Astrocyte (in vitro differentiated cells and primary cell): ENCODE results near the gene KRT82. TPM values are rescaled to one million over a fixed set of nuclear protein-coding genes. Genes with fewer than 3 reads are reported as not detected.

Experiments
- DNase-seq: peaks from one replicate; pipeline ENCODE4 v3.0.0-alpha.2; 2010; ENCODE audit warnings: low read depth
- FAIRE-seq: peaks from 2 replicates; lab custom pipeline; 2011; peaks lifted over from hg19 to GRCh38; lab: Jason Lieb, UNC
- H2AFZ ChIP-seq: 2 replicates; pipeline ENCODE4 v1.6.0; 2012; ENCODE audit warnings: low read depth, low read length, inconsistent platforms
- H3K27ac ChIP-seq: 2 replicates; pipeline ENCODE4 v1.5.1; 2011; ENCODE audit warnings: low read depth, low read length, inconsistent platforms
- H3K27me3 ChIP-seq: 2 replicates; pipeline ENCODE4 v1.6.0; 2011; ENCODE audit warnings: low read length, inconsistent platforms; ENCODE audit not compliant: insufficient read depth
- H3K36me3 ChIP-seq: 2 replicates; pipeline ENCODE4 v1.5.1; 2011; ENCODE audit warnings: low read length, inconsistent platforms; ENCODE audit not compliant: insufficient read depth
- H3K4me1 ChIP-seq: 2 replicates; pipeline ENCODE4 v1.5.1; 2011; ENCODE audit warnings: low read length, inconsistent platforms; ENCODE audit not compliant: insufficient read depth
- H3K4me2 ChIP-seq: 2 replicates; pipeline ENCODE4 v1.6.0; 2012; ENCODE audit warnings: low read length, inconsistent platforms
- H3K4me3 ChIP-seq: 2 replicates; pipeline ENCODE4 v1.5.1; 2011; ENCODE audit warnings: low read depth, mild to moderate bottlenecking, low read length, inconsistent platforms; ENCODE audit not compliant: insufficient read depth
- H3K79me2 ChIP-seq: 2 replicates; pipeline ENCODE4 v1.6.0; 2012; ENCODE audit warnings: mild to moderate bottlenecking, low read length, inconsistent platforms; ENCODE audit not compliant: insufficient read depth
- H3K9ac ChIP-seq: 2 replicates; pipeline ENCODE4 v1.6.0; 2012; ENCODE audit warnings: mild to moderate bottlenecking, low read length, inconsistent platforms
- H3K9me3 ChIP-seq: 2 replicates; pipeline ENCODE4 v1.5.1; 2012; ENCODE audit warnings: low read depth, mild to moderate bottlenecking, low read length, inconsistent platforms; ENCODE audit not compliant: insufficient read depth
- H4K20me1 ChIP-seq: 2 replicates; pipeline ENCODE4 v1.6.0; 2012; ENCODE audit warnings: low read length, inconsistent platforms; ENCODE audit not compliant: insufficient read depth
- H3K27ac Mint-ChIP-seq: one replicate; pipeline ENCODE4 v1.8.0; 2021; ENCODE audit warnings: mild to moderate bottlenecking, mixed read lengths; ENCODE audit not compliant: unreplicated experiment
- H3K27me3 Mint-ChIP-seq: one replicate; pipeline ENCODE4 v1.8.0; 2021; ENCODE audit warnings: low read depth, mixed read lengths; ENCODE audit not compliant: unreplicated experiment
- H3K36me3 Mint-ChIP-seq: one replicate; pipeline ENCODE4 v1.8.0; 2021; ENCODE audit warnings: low read depth, mixed read lengths; ENCODE audit not compliant: unreplicated experiment
- H3K4me1 Mint-ChIP-seq: one replicate; pipeline ENCODE4 v1.8.0; 2021; ENCODE audit warnings: low read depth, mixed read lengths; ENCODE audit not compliant: unreplicated experiment
- H3K4me3 Mint-ChIP-seq: one replicate; pipeline ENCODE4 v1.8.0; 2021; ENCODE audit warnings: mild to moderate bottlenecking, moderate library complexity, mixed read lengths; ENCODE audit not compliant: unreplicated experiment
- H3K9me3 Mint-ChIP-seq: one replicate; pipeline ENCODE4 v1.8.0; 2021; ENCODE audit warnings: mild to moderate bottlenecking, mixed read lengths; ENCODE audit not compliant: unreplicated experiment
- EZH2 ChIP-seq: IDR thresholded peaks from 2 replicates; pipeline ENCODE4 v1.6.1; 2012; ENCODE audit warnings: mild to moderate bottlenecking, low read length, inconsistent platforms; ENCODE audit not compliant: insufficient read depth
- total RNA-seq: library from RNA; stranded (reverse); gene quantifications from 2 replicates; pipeline ENCODE4 v1.2.1, GENCODE V29; 2021
- TF ChIP-seq, protein P1 (sequence below): IDR thresholded peaks from 2 replicates; pipeline ENCODE4 v1.5.1; 2011; ENCODE audit warnings: low read depth, mild to moderate bottlenecking, inconsistent platforms, low read length, moderate library complexity; ENCODE audit not compliant: insufficient read depth

The KRT82 gene
- total RNA-seq, 1 donor from 2014 or later: not detected

DNA sequence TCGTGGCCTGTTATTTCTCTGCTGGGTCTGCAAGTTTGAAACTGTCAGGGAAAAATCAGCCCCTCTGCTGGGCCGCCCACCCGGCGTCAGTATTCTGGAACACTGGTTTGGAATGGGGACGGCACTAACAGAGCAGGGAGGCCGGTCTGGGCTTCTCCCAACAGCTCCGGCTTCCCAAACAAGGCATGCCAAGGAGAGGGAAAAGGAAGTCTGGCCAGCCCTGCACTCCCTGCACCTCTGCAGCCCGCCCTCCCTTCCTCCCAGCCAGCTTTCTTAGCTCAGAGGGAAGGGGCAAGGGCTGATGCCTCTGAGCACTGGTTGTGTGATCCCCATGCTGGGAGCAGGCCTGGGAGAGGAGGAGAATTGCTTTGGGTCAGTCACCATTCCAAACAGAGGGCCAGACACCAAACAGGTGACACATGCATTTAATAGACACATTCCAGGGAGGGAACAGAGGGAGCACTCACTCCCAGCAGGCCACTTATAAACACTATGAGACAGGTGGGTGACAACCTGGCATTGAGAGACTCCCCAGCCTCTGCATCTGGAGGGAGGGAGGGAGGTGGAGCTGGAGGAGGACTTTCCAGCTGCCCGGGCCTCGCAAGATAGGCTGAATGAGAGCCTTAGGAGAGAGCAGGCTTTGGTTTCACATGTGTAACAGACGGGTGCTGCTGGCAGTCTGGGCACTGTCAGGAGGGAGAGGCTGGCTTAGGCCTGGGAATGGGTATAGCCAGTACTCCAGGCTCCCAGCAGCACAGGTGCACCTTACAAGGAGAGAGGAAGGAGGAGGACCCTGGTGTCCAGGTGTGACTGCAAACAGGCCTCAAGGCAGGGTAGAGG is 17.7 kb upstream of the KRT82 start:
- Histone ChIP-seq H3K27ac (no peak overlapping the region), H3K4me2 (no peak overlapping the region), H3K4me3 (no peak overlapping the region), H3K9me3 (no peaks in the 10 kb centered on the region), H3K4me1 (no peaks in the 10 kb centered on the region), H2AFZ (no peak overlapping the region), H3K79me2 (no peaks in the 10 kb centered on the region), H3K9ac (no peak overlapping the region), H3K27me3 (peaks cover 12% of the 10 kb centered on the region), H3K36me3 (no peaks in the 10 kb centered on the region), H4K20me1 (no peaks in the 10 kb centered on the region)
- Mint-ChIP-seq H3K9me3 (peaks cover 2% of the 10 kb centered on the region), H3K4me1 (peaks cover 22% of the 10 kb centered on the region), H3K36me3 (peaks cover 3% of the 10 kb centered on the region), H3K4me3 (no peak overlapping the region), H3K27ac (peak overlapping the region; percentile 50), H3K27me3 (peaks cover 31% of the 10 kb centered on the region)
- TF ChIP-seq, protein P1, sequence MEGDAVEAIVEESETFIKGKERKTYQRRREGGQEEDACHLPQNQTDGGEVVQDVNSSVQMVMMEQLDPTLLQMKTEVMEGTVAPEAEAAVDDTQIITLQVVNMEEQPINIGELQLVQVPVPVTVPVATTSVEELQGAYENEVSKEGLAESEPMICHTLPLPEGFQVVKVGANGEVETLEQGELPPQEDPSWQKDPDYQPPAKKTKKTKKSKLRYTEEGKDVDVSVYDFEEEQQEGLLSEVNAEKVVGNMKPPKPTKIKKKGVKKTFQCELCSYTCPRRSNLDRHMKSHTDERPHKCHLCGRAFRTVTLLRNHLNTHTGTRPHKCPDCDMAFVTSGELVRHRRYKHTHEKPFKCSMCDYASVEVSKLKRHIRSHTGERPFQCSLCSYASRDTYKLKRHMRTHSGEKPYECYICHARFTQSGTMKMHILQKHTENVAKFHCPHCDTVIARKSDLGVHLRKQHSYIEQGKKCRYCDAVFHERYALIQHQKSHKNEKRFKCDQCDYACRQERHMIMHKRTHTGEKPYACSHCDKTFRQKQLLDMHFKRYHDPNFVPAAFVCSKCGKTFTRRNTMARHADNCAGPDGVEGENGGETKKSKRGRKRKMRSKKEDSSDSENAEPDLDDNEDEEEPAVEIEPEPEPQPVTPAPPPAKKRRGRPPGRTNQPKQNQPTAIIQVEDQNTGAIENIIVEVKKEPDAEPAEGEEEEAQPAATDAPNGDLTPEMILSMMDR: no peak
- TF ChIP-seq EZH2: no peak
- DNase-seq (no peak), FAIRE-seq (no peak)

DNA sequence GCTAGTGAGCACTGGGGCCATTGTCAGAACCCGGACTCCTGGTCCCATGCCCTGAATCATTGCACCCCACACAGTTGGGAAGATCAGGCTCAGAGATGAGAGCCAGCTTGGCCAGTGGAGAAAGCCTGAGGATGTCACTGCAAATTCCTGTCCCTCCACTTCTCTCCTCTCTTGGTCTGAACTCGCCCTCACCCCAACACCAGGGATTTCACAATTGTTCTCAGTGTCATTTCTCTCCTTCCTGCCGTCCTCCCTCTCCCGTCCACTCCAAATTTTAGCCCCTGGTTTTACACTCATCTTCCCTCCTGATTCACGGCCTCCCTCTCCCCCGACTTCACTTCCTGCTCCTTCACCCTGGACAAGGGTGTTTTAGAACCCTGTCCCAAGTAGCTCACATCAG is 16.9 kb upstream of the KRT82 start:
- H3K9ac ChIP-seq: no peak overlapping the region
- H3K9me3 ChIP-seq: no peaks in the 10 kb centered on the region
- H3K79me2 ChIP-seq: no peaks in the 10 kb centered on the region
- Mint-ChIP-seq H3K27ac (no peak overlapping the region), H3K4me3 (no peak overlapping the region), H3K4me1 (peaks cover 23% of the 10 kb centered on the region), H3K9me3 (no peaks in the 10 kb centered on the region), H3K27me3 (peaks cover 23% of the 10 kb centered on the region), H3K36me3 (no peaks in the 10 kb centered on the region)
- no peaks in the 10 kb centered on the region for H4K20me1 ChIP-seq
- H3K4me1 ChIP-seq: no peaks in the 10 kb centered on the region
- FAIRE-seq (no peak), DNase-seq (no peak)
- H3K27me3 ChIP-seq: peaks cover 9% of the 10 kb centered on the region
- no peak overlapping the region for H3K4me3 ChIP-seq
- no peak overlapping the region for H3K27ac ChIP-seq
- H3K36me3 ChIP-seq: no peaks in the 10 kb centered on the region
- no peak for TF ChIP-seq EZH2
- TF ChIP-seq, protein P1: no peak
- no peak overlapping the region for H2AFZ ChIP-seq
- H3K4me2 ChIP-seq: no peak overlapping the region

DNA sequence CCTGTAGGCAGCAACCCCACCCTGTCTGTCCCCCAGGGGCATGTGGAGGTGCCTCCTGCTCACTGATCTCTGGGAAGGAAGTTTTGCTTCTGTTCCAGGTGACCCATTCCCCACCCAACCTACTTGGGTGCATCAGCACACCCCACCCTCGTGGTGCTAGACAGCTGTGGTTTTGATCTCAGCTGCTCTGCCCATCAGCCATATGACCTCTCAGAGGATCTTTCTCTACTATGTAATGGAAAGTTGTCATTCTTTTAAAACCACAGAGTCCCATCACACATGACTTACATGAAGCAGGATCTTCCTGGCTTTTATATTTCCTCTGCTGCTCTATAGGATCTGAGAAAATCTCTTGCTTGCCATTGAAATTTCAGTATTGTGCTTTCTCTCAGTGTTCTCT is 13.5 kb upstream of the KRT82 start:
- Histone ChIP-seq H3K27me3 (peaks cover 3% of the 10 kb centered on the region), H2AFZ (no peak overlapping the region), H3K4me2 (no peak overlapping the region), H3K27ac (no peak overlapping the region), H3K9ac (no peak overlapping the region), H4K20me1 (no peaks in the 10 kb centered on the region), H3K79me2 (no peaks in the 10 kb centered on the region), H3K9me3 (no peaks in the 10 kb centered on the region), H3K36me3 (no peaks in the 10 kb centered on the region), H3K4me3 (no peak overlapping the region), H3K4me1 (peaks cover 9% of the 10 kb centered on the region)
- Mint-ChIP-seq H3K4me1 (peaks cover 33% of the 10 kb centered on the region), H3K4me3 (no peak overlapping the region), H3K27me3 (peaks cover 12% of the 10 kb centered on the region), H3K9me3 (no peaks in the 10 kb centered on the region), H3K36me3 (no peaks in the 10 kb centered on the region), H3K27ac (peak overlapping the region; percentile 96)
- no peak for TF ChIP-seq EZH2
- TF ChIP-seq, protein P1: no peak
- FAIRE-seq (no peak), DNase-seq (peak; percentile 30)
